ENCODE results near the gene SNAI1.
"Not testable (repeated sequence)": the region's sequence is repeated elsewhere in the genome, so short reads cannot be mapped to it uniquely, and the experiment has no call there.

The SNAI1 gene

DNA sequence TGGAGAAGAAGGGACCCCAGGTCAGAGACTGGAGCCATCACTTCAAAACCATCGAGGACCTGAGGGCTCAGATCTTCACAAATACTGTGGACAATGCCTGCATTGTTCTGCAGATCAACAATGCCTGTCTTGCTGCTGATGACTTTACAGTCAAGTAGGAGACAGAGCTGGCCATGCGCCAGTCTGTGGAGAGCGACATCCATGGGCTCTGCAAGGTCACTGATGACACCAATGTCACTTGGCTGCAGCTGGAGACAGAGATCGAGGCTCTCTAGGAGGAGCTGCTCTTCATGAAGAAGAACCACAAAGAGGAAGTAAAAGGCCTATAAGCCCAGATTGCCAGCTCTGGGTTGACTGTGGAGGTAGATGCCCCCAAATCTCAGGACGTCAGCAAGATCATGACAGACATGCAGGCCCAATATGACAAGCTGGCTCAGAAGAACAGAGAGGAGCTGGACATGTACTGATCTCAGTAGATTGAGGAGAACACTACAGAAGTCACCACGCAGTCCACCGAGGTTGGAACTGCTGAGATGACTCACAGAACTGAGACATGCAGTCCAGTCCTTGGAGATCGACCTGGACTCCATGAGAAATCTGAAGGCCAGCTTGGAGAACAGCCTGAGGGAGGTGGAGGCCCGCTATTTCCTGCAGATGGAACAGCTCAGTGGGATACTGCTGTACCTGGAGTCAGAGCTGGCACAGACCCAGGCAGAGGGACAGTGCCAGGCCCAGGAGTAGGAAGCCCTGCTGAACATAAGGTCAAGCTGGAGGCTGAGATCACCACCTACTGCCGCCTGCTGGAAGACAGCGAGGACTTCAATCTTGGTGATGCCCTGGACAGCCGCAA lies 25.5 kb upstream of the SNAI1 start:
- DNase-seq (ENCODE audit: extremely low spot score, insufficient read length, low read depth); FAIRE-seq: not testable (repeated sequence)

- FAIRE-seq, result no peak
- no peak for DNase-seq (ENCODE audit: extremely low spot score, insufficient read length, low read depth)
Observed at GRCh38 chr20:49961413-49961812, 21.4 kb upstream of the SNAI1 start.

DNA sequence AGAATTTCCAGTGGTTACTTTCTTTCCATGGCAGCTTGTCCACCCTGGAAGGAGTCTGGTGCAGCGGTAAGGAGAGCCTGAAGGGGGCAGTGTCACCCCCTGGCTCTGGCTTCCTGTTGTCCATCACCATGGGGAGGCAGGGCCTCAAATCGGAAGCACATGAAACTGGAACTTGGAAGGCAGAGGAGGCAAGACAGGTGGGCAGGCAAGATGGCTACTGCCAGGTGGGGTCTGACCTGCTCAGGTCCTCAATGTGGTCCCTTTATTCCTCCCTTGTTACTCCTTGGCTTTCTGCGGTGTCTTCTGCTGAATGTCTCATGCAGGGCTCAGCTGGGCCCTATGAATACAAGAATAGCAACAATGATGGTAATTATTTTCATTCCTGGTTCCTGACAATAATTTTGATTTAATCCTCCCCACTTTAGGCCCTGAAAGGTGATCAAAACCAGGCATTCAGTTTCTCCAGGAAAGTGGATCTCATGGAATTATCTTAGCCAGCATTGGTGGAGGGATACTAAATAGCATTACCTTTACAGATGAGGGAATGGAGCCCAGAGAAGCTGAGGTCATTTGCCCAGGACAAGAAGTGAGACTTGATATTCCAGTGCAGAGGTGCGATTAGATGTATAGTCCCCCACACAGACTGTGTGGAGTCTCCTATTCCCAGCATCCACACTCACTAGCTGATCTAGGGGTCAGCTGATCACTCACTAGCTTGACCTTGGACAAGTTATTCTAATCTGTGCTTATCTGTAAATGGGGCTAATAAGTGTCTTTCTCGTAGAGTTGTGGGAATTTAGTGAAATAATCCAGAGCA lies 17.6 kb upstream of the SNAI1 start:
- no peak for FAIRE-seq
- no peak for DNase-seq (ENCODE audit: extremely low spot score, insufficient read length, low read depth)

GRCh38 chr20:49965781-49966305 lies 16.9 kb upstream of the SNAI1 start:
- no peak for FAIRE-seq
- no peak for DNase-seq (ENCODE audit: extremely low spot score, insufficient read length, low read depth)

DNA sequence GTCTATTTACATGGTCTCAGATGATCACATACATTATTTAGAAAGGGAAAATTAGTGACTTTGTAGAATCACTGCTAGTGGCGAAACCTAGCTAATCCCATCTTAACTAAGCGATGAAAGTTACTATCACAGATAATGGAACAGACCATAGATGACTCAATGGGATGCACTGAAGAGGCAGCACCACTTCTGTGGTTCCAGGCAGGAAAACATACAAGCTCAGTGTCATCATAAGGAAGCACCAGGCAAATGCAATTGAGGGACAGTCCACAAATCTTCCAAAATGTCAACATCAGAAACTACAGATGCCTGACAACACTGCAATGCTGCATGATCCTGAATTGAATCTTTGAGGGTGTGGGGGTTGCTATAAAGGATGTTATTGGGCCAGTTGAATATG lies 15.9 kb upstream of the SNAI1 start:
- DNase-seq (ENCODE audit: extremely low spot score, insufficient read length, low read depth), result no peak
- FAIRE-seq, result no peak

- DNase-seq (ENCODE audit: extremely low spot score, insufficient read length, low read depth) (no peak), FAIRE-seq (no peak)
Observed at GRCh38 chr20:49969234-49969633, 13.5 kb upstream of the SNAI1 start.

- DNase-seq (ENCODE audit: extremely low spot score, insufficient read length, low read depth) (no peak), FAIRE-seq (no peak)
Observed at GRCh38 chr20:49969946-49970345, 12.8 kb upstream of the SNAI1 start.

DNA sequence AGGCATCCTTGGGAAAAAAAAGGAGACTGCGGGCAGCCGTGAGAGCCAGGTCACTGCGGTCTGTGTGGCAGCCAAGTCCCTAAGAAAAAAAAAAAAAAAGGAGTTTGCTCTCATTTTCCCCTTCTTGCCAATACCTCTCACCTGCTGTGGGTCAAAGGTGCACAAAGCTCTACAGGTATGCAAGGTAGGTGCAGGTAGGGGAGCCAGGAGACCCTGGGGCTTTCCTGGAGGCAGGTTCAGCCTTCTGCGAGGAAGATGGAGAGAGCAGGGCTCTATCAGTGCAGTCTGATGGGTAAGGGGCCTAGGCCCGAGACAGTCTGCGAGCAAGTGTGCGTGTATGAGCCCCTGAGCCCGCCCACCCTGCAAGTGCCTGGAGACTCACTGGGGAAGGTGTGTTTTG lies 12.3 kb upstream of the SNAI1 start:
- DNase-seq (ENCODE audit: extremely low spot score, insufficient read length, low read depth) (no peak), FAIRE-seq (no peak)

DNA sequence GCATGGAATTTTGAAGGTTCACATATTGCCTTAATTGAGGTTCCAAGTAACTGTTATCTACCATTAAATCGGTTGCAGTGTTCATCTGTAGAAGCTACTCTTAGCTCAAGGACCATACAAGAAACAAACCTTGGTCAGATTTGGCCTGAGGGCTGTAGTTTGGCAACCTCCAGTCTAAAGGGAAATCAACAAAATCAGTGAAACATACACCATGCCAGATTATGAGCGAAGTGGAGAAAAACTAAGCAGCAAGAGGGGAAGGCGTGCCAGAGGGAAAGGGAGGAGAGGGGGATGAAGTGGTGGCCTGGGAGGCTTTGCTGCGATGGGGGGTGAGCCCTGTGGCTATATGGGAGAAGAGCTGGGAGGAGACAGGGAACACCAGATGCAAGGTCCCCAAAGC lies 8.8 kb upstream of the SNAI1 start:
- DNase-seq (ENCODE audit: extremely low spot score, insufficient read length, low read depth), result no peak
- no peak for FAIRE-seq

DNA sequence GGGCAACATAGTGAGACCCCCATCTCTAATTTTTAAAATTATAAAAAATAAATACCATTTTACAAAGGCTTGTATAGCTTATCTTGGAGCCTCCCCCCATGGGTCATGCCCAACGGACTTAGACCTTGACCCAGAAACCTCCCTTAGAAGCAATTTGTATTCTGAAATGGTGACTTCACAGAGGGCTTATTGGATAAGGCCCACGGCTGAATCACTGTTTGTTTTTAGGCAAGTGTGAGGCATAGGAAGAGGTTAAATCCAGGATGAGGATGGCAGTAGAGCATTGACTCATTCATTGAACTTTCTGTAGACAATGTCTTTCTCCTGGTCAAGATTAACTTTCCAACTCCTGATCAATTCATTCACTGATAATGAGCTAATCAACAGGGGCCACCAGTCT lies 6.2 kb upstream of the SNAI1 start:
- no peak for FAIRE-seq
- no peak for DNase-seq (ENCODE audit: extremely low spot score, insufficient read length, low read depth)

DNA sequence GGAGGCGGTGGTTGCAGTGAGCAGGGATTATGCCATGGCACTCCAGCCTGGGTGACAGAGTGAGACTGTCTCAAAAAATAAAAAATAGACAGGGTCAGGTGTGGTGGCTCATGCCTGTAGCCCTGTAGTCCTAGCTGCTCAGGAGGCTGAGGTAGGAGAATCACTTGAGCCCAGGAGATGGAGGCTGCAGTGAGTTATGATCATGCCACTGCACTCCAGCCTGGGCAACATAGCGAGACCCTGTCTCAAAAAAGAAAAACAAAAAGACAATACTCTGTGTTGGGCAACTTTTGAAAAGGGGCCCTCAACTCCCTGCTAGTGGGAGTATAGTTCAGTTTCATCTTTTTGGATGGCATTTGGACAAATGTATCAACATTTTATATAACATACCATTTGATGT lies 5.0 kb upstream of the SNAI1 start:
- not testable (repeated sequence) for DNase-seq (ENCODE audit: extremely low spot score, insufficient read length, low read depth); FAIRE-seq

- FAIRE-seq (no peak), DNase-seq (ENCODE audit: extremely low spot score, insufficient read length, low read depth) (no peak)
Observed at GRCh38 chr20:49978685-49979029, 4.1 kb upstream of the SNAI1 start.

DNA sequence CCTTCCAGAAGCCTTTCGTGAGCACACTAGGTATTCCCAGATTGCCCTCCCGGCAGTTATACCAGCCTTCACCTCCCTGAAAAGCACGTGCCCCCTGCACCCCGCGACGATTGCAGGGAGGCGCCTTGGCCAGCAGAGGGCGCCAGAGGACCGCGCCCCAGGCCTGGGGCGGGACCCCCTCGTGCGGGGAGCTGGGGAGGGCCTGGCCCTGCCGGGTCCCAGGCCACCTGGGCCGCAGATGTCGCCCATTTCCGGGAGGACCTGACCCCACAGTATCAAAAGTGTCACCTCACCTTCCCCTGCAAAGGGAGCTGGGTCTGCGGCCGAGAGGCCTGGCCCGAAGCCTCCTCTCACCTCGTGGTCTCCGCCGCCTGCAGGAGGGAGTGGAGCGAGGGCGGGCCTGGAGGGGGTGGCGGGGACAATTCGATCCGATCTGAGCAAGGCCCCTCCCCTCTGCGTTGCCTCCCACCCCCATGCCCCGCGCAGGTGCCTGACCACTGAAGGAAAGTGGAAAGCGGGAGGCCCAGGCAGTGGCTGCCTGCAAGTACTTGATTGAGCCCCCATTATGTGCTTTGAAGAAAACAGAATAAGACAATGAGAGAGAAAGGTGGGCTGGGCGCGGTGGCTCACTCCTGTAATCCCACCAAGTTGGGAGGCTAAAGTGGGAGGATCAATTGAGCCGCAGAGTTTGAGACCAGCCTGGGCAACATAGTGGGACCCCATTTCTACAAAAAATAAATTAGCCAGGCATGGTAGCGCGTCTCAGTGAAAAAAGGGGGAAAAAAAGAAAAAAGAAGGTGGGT lies 3.5 kb upstream of the SNAI1 start:
- FAIRE-seq, result peak; percentile 36
- DNase-seq (ENCODE audit: extremely low spot score, insufficient read length, low read depth), result peak; percentile 45

DNA sequence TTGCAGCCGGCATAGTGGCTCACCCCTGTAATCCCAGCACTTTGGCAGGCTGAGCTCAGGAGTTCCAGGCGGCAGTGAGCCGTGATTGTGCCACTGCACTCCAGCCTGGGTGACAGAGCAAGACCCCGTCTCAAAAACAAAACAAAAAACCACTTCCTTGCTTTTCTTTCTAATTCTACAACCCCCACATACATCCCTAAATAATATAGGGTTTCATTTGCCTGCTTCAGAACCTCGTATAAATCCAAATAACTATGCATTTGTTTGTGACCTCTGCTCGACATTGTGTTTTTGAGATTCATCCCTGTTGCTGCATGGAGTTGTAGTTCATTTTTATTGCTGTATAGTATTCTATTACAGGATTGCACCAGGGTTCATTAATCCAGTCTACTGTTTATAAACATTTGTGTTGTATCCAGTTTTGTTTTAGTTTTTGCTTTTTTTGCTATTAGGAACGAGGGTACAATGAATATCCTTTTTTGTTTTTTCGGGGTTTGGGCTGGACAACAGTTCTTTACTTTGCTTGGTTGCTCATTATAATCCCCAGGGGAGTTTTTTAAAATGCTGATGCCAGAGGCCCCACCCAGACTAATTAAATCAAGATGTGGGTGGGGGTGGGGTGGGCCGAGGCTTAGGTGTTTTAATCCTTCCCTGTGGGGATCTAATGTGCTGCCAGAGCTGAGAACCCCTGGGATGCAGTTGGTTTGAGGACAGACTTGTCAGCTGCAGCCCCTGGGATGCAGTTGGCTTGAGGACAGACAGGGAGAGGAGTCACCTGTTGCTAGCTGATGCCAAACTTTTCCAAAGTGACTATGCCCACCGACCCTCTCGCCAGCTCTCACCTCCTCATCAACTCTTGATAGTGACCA lies 2.4 kb upstream of the SNAI1 start:
- no peak for FAIRE-seq
- no peak for DNase-seq (ENCODE audit: extremely low spot score, insufficient read length, low read depth)

DNA sequence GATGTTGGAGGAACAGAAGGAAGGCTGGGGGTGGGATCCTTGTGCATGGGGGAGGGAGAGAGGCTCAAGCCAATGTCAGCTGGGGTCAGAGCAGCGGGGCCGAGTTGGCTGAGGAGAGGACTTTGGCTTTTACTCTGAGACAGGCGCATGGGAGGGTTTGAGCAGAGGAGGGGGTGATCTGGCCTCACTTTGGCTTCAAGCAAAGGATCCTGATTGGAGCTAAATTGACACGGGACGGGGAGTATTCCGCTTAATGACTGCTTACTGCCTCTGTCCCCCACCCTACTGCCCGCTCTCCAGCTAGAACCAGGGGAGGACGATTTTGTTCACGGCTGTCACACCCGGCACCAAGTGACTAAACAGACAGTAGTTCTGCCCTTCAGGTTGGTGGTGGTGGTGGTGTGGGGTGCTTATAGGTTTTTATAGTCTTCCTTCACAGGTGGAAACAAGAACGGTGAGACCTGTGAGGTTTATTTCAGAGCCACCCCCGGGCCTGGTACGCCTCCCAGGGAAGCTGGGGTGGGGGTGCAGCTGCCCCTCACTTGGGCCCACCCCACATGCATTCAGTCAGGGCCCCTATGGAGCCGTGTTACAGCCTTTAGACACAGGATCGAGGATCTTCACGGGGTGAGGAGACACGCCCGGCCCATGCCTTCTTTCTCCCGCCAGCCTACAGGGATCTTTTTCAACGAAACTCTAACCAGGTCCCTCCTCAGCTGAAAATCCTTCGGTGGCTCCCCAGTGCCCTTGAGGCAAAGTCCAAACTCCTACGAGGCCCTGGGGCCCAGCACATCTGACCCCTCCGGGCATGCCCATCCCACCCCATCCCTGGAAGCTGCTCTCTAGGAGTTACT lies 1.3 kb upstream of the SNAI1 start:
- DNase-seq (ENCODE audit: extremely low spot score, insufficient read length, low read depth) (no peak), FAIRE-seq (no peak)

DNA sequence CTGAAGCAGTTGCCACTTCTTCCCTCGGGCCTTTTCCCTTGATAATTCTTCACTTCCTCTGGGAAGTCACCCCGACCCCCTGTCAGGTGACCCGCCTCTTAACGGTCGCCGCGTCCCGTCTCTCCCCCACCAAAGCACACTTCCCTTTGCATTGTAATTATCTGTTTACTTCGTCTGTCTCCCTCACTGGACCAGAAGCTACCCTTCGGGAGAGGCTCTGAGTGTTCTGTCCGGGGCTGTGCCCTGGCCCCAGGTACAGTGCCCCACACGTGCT lies 771 bp upstream of the SNAI1 start:
- DNase-seq (ENCODE audit: extremely low spot score, insufficient read length, low read depth), result no peak
- no peak for FAIRE-seq

DNA sequence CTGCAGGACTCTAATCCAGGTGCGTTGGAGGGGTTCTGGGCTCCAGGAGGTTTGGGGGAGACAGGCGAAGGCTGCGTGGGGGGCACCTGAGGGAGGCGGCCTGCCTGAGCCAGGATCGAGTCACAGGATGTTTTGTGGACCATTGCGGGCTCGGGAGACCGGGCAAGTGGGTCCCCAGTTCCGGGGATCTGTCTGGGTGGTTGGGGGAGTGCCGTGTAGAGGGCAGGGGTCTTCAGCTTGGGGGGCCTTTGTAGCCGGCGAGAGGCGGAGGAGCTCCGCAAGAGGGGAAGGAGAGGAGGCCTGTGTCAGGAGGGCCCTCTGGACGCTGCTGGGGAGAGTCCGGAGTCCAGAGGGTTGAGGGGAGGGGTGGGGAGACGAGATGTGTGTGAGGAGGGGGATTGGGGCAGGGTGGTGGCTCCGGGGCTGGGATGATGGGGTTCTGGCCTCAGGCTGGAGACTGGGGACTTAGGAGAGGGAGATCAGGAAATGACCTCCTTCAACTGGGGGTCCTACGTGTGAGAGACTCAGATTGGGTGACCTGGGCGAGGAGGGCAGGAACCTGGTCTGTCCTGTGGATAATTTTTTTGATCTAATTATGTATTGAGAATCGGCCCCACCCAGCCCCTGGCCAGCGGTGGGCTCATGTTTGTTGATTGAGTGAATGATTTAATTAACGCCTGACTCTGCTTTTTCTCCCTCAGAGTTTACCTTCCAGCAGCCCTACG lies 505 bp downstream of the SNAI1 start:
- DNase-seq (ENCODE audit: extremely low spot score, insufficient read length, low read depth) (no peak), FAIRE-seq (no peak)

DNA sequence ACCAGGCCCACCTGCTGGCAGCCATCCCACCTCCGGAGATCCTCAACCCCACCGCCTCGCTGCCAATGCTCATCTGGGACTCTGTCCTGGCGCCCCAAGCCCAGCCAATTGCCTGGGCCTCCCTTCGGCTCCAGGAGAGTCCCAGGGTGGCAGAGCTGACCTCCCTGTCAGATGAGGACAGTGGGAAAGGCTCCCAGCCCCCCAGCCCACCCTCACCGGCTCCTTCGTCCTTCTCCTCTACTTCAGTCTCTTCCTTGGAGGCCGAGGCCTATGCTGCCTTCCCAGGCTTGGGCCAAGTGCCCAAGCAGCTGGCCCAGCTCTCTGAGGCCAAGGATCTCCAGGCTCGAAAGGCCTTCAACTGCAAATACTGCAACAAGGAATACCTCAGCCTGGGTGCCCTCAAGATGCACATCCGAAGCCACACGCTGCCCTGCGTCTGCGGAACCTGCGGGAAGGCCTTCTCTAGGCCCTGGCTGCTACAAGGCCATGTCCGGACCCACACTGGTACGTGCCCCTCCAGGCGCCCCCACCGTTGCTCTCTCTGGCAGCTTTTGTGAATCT lies 1.1 kb downstream of the SNAI1 start:
- FAIRE-seq (no peak), DNase-seq (ENCODE audit: extremely low spot score, insufficient read length, low read depth) (no peak)

Data from GM18507 (cell line).